HEK293 (cell line): Measurements from ENCODE around the gene TIMM10B.

Experiments
- CTCF ChIA-PET: fragments of 350-600 bp; formaldehyde crosslinking; extraction: SDS; loops from one replicate; lab custom pipeline; 2021; ENCODE audit warnings: antibody characterized with exemption; lab: Yijun Ruan, JAX
- POLR2A ChIA-PET: fragments of 300-600 bp; formaldehyde crosslinking; extraction: SDS; loops from one replicate; lab custom pipeline; 2020; ENCODE audit warnings: antibody characterized with exemption, inconsistent platforms; lab: Yijun Ruan, JAX
- H3K27ac ChIP-seq: fragments of 200-500 bp; sonication (Bioruptor generic); 2 replicates; pipeline ENCODE4 v1.5.1; 2014; ENCODE audit warnings: low read depth, low read length, control low read depth, inconsistent platforms; ENCODE audit errors: extremely low read depth
- H3K36me3 ChIP-seq, 2 experiments: fragments of 200-500 bp in 1 of 2; sonication (Bioruptor generic) in 1 of 2; 1 replicate in 1 of 2; 2 replicates in 1 of 2; pipeline ENCODE4 v1.5.1; 2014 to 2017; ENCODE audit warnings: inconsistent platforms in 2 of 2, low read length in 2 of 2; ENCODE audit not compliant: control insufficient read depth in 2 of 2, insufficient read depth in 1 of 2
- H3K4me1 ChIP-seq: fragments of 200-500 bp; sonication (Bioruptor generic); 2 replicates; pipeline ENCODE4 v1.5.1; 2014; ENCODE audit warnings: mild to moderate bottlenecking, low read length, inconsistent platforms; ENCODE audit not compliant: control insufficient read depth, insufficient read depth
- H3K4me3 ChIP-seq: 2 replicates; pipeline ENCODE4 v1.5.1; 2011; ENCODE audit warnings: low read depth, mild to moderate bottlenecking, control low read depth, low read length, moderate library complexity
- H3K9me3 ChIP-seq: fragments of 200-500 bp; sonication (Bioruptor generic); 2 replicates; pipeline ENCODE4 v1.5.1; 2014; ENCODE audit warnings: low read depth, low read length, inconsistent platforms; ENCODE audit not compliant: control insufficient read depth, insufficient read depth
- GLIS2 ChIP-seq: fragments of 450-650 bp; formaldehyde crosslinking; IDR thresholded peaks from 2 replicates; pipeline ENCODE4 v1.5.1; 2016; ENCODE audit warnings: missing biosample characterization, missing genetic modification characterization
- HOXA7 ChIP-seq: sonication (generic); formaldehyde crosslinking; IDR thresholded peaks from 2 replicates; pipeline ENCODE4 v1.8.1; 2022; ENCODE audit warnings: missing genetic modification reagents, borderline replicate concordance
- KLF10 ChIP-seq: fragments of 450-650 bp; IDR thresholded peaks from 2 replicates; pipeline ENCODE4 v1.5.1; 2018; ENCODE audit warnings: missing biosample characterization, mild to moderate bottlenecking, missing genetic modification characterization
- PRDM6 ChIP-seq: fragments of 450-650 bp; formaldehyde crosslinking; IDR thresholded peaks from 2 replicates; pipeline ENCODE4 v1.5.1; 2017; ENCODE audit warnings: missing biosample characterization, missing genetic modification characterization
- SP7 ChIP-seq: fragments of 450-650 bp; formaldehyde crosslinking; IDR thresholded peaks from 2 replicates; pipeline ENCODE4 v1.5.1; 2016; ENCODE audit warnings: missing biosample characterization, missing genetic modification characterization
- TRIM28 ChIP-seq: IDR thresholded peaks from 2 replicates; pipeline ENCODE4 v1.6.1; 2011; ENCODE audit warnings: low read length, control low read depth, borderline replicate concordance
- ZBTB8A ChIP-seq: fragments of 450-650 bp; formaldehyde crosslinking; IDR thresholded peaks from 2 replicates; pipeline ENCODE4 v1.5.1; 2016; ENCODE audit warnings: missing biosample characterization, missing genetic modification characterization
- ZFP69B ChIP-seq: fragments of 450-650 bp; formaldehyde crosslinking; IDR thresholded peaks from 2 replicates; pipeline ENCODE4 v1.5.1; 2016; ENCODE audit warnings: missing biosample characterization, missing genetic modification characterization
- ZIC2 ChIP-seq: fragments of 450-650 bp; formaldehyde crosslinking; IDR thresholded peaks from 2 replicates; pipeline ENCODE4 v1.5.1; 2016; ENCODE audit warnings: missing biosample characterization, missing genetic modification characterization
- ZNF155 ChIP-seq: fragments of 450-650 bp; formaldehyde crosslinking; IDR thresholded peaks from 2 replicates; pipeline ENCODE4 v1.5.1; 2016; ENCODE audit warnings: missing biosample characterization, missing genetic modification characterization
- ZNF19 ChIP-seq: fragments of 450-650 bp; formaldehyde crosslinking; IDR thresholded peaks from 2 replicates; pipeline ENCODE4; 2016; ENCODE audit warnings: missing biosample characterization, missing genetic modification characterization, low read depth
- ZNF473 ChIP-seq: fragments of 450-650 bp; formaldehyde crosslinking; IDR thresholded peaks from 2 replicates; pipeline ENCODE4 v1.5.1; 2017; ENCODE audit warnings: missing biosample characterization, missing genetic modification characterization
- ZNF549 ChIP-seq: fragments of 450-650 bp; IDR thresholded peaks from 2 replicates; pipeline ENCODE4 v1.5.1; 2018; ENCODE audit warnings: missing biosample characterization, missing genetic modification characterization, mild to moderate bottlenecking, inconsistent platforms, moderate library complexity
- ZNF610 ChIP-seq: fragments of 450-650 bp; formaldehyde crosslinking; IDR thresholded peaks from 2 replicates; pipeline ENCODE4 v1.5.1; 2016; ENCODE audit warnings: missing biosample characterization, missing genetic modification characterization, borderline replicate concordance
- ZNF654 ChIP-seq: fragments of 450-650 bp; formaldehyde crosslinking; IDR thresholded peaks from 2 replicates; pipeline ENCODE4 v1.5.1; 2016; ENCODE audit warnings: low read depth, missing biosample characterization, missing genetic modification characterization
- ZNF670 ChIP-seq: fragments of 450-650 bp; formaldehyde crosslinking; IDR thresholded peaks from 2 replicates; pipeline ENCODE4 v1.5.1; 2016; ENCODE audit warnings: missing biosample characterization, missing genetic modification characterization, low read depth
- ZNF776 ChIP-seq: fragments of 450-650 bp; formaldehyde crosslinking; IDR thresholded peaks from 2 replicates; pipeline ENCODE4 v1.5.0; 2017; ENCODE audit warnings: missing biosample characterization, missing genetic modification characterization, borderline replicate concordance
- ZNF785 ChIP-seq: fragments of 450-650 bp; formaldehyde crosslinking; IDR thresholded peaks from 2 replicates; pipeline ENCODE4 v1.5.1; 2016; ENCODE audit warnings: missing biosample characterization, missing genetic modification characterization
- ZNF792 ChIP-seq: fragments of 450-650 bp; formaldehyde crosslinking; IDR thresholded peaks from 2 replicates; pipeline ENCODE4 v1.5.1; 2016; ENCODE audit warnings: missing biosample characterization, missing genetic modification characterization
- ZSCAN30 ChIP-seq: fragments of 450-650 bp; IDR thresholded peaks from 2 replicates; pipeline ENCODE4 v1.5.1; 2018; ENCODE audit warnings: missing biosample characterization, mild to moderate bottlenecking, missing genetic modification characterization, moderate library complexity
- ZSCAN5A ChIP-seq: fragments of 450-650 bp; formaldehyde crosslinking; IDR thresholded peaks from 2 replicates; pipeline ENCODE4 v1.5.1; 2016; ENCODE audit warnings: missing biosample characterization, missing genetic modification characterization
- TF ChIP-seq, protein P1 (sequence below): sonication (generic); formaldehyde crosslinking; IDR thresholded peaks from 2 replicates; pipeline ENCODE4 v1.8.1; 2022; ENCODE audit warnings: mild to moderate bottlenecking, moderate library complexity, missing genetic modification reagents
- TF ChIP-seq, protein P2 (sequence below): fragments of 450-650 bp; formaldehyde crosslinking; IDR thresholded peaks from 2 replicates; pipeline ENCODE4 v1.5.1; 2017; ENCODE audit warnings: missing biosample characterization, mild to moderate bottlenecking, missing genetic modification characterization, moderate library complexity

Gene TIMM10B

DNA sequence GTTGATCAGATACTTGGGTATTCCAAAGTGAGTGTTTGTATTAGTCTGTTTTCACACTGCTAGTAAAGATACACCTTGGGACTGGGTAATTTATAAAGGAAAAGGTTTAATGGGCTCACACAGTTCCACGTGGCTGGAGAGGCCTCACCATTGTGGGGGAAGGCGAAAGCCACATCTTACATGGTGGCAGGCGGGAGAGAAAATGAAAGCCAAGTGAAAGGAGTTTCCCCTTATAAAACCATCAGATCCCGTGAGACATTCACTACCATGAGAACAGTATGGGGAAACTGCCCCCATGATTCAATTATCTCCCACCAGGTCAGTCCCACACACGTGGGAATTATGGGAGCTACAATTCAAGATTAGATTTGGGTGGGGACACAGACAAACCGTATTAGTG, 7.0 kb downstream of the TIMM10B start (continued):
- TF ChIP-seq ZNF670 (tag by site-specific recombination): no peak

- Histone ChIP-seq H3K36me3 (peaks cover 3 to 86% of the 10 kb centered on the region in 2 experiments; a peak in 2 of 3 replicates), H3K27ac (no peak overlapping the region), H3K4me1 (no peaks in the 10 kb centered on the region), H3K9me3 (no peaks in the 10 kb centered on the region), H3K4me3 (no peak overlapping the region)
- ChIA-PET POLR2A (no interaction called here), CTCF (interaction anchor here (0.9 to 2.6 kb wide), 3 partner anchors 14 to 135 kb away, joined by 3 to 10 read pairs (median 5); no protein-coding TSS in a partner anchor)
- no peak for TF ChIP-seq ZBTB8A (tag by site-specific recombination)
- TF ChIP-seq ZNF19 (tag by site-specific recombination): no peak
- no peak for TF ChIP-seq HOXA7 (CRISPR knock-in tag)
- TF ChIP-seq ZNF792 (tag by site-specific recombination): no peak
- TF ChIP-seq ZNF549 (tag by site-specific recombination): no peak
- no peak for TF ChIP-seq KLF10 (tag by site-specific recombination)
- TF ChIP-seq ZFP69B: no peak
- TF ChIP-seq GLIS2 (tag by site-specific recombination): no peak
- TF ChIP-seq ZNF155 (tag by site-specific recombination): no peak
These were observed 7.5 kb downstream of the TIMM10B start for GRCh38 chr11:6488821-6489220.

- TF ChIP-seq, protein P1, sequence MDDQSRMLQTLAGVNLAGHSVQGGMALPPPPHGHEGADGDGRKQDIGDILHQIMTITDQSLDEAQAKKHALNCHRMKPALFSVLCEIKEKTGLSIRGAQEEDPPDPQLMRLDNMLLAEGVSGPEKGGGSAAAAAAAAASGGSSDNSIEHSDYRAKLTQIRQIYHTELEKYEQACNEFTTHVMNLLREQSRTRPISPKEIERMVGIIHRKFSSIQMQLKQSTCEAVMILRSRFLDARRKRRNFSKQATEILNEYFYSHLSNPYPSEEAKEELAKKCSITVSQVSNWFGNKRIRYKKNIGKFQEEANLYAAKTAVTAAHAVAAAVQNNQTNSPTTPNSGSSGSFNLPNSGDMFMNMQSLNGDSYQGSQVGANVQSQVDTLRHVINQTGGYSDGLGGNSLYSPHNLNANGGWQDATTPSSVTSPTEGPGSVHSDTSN (CRISPR knock-in tag): no peak
- TF ChIP-seq ZSCAN5A (tag by site-specific recombination) (no peak), PRDM6 (tag by site-specific recombination) (no peak), ZSCAN30 (no peak), TRIM28 (no peak), ZNF785 (tag by site-specific recombination) (no peak), ZNF473 (tag by site-specific recombination) (no peak), SP7 (tag by site-specific recombination) (no peak), ZNF610 (no peak), ZNF654 (no peak), ZNF776 (no peak), ZIC2 (tag by site-specific recombination) (no peak)
- TF ChIP-seq, protein P2, sequence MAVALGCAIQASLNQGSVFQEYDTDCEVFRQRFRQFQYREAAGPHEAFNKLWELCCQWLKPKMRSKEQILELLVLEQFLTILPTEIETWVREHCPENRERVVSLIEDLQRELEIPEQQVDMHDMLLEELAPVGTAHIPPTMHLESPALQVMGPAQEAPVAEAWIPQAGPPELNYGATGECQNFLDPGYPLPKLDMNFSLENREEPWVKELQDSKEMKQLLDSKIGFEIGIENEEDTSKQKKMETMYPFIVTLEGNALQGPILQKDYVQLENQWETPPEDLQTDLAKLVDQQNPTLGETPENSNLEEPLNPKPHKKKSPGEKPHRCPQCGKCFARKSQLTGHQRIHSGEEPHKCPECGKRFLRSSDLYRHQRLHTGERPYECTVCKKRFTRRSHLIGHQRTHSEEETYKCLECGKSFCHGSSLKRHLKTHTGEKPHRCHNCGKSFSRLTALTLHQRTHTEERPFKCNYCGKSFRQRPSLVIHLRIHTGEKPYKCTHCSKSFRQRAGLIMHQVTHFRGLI: no peak
- Histone ChIP-seq H3K9me3 (no peaks in the 10 kb centered on the region), H3K36me3 (peaks cover 3 to 83% of the 10 kb centered on the region in 2 experiments; a peak in 2 of 3 replicates), H3K4me1 (no peaks in the 10 kb centered on the region), H3K4me3 (no peak overlapping the region), H3K27ac (no peak overlapping the region)
- CTCF ChIA-PET: interaction anchor here (0.9 to 2.6 kb wide), 4 partner anchors 15 to 135 kb away, joined by 3 to 10 read pairs (median 4); no protein-coding TSS in a partner anchor
- POLR2A ChIA-PET: interaction anchor here (1.8 kb wide), 1 partner anchor 8 kb away, joined by 12 read pairs; the partner anchor contains the start of genes ARFIP2 and TIMM10B
These were observed 8.0 kb downstream of the TIMM10B start for GRCh38 chr11:6489306-6489705.
